Ecto neural progenitor cell (in vitro differentiated cells): ENCODE data around the gene PTK6.
"Not testable (repeated sequence)": the region's sequence is repeated elsewhere in the genome, so short reads cannot be mapped to it uniquely, and the experiment has no call there.

Experiments used
- DNase-seq: peaks from one replicate; pipeline ENCODE4 v3.0.0-alpha.2; 2018; ENCODE audit warnings: low spot score

PTK6 gene

DNA sequence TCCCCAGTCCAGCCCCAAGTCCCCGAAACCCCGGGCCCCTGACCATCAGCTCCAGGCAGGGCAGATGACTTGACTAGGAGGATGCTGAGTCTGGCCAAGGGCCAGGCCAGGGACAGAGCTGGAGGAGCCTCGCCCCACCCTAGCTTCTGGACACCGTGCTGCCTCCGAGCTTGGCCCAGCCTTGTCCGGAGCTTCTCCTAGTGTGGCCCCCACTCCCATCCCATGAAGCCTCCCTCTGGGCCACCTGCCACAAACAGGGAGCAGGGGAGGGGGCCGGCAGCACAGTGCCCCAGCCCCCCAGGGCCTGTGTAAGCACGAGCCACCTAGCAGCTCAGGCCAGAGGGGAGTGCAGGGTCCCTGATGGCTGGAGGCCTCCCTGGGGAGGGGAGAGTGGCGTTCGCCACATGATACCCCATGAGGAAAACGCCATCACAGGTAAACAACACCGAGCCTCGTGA, 43.6 kb downstream of the PTK6 start:
- DNase-seq: no peak

DNA sequence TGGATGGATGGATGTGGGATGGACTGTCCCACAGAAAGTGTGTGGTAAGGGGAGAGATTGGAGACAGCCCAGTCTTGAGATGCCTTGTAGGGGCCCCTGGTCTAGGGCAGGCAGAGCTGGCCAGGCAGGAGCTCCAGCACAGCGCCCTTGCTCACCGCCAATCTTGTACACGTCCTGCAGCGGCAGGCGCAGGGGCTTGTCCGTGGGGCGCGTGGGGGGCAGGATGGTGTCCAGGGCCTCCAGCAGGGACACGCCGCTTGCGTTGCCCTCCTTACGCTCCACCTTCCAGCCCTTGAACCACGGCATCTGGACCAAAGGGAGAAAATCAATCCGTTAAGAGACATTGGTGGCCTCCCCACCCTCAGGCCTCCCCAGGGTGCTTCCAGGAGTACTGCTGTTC, 44.2 kb downstream of the PTK6 start:
- no peak for DNase-seq

DNA sequence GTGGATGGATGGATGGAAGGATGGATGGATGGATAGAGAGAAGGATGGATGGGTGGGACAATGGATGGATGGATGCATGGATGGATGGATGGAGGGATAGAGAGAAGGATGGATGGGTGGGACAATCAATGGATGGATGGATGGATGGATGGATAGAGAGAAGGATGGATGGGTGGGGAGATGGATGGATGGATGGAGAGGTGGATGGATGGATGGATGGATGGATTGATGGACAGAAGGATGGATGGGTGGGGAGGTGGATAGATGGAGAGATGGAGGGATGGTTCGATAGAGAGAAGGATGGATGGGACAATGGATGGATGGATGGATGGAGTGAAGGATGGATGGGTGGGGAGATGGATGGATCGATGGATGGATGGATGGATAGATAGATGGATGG, 44.7 kb downstream of the PTK6 start:
- DNase-seq: no peak

DNA sequence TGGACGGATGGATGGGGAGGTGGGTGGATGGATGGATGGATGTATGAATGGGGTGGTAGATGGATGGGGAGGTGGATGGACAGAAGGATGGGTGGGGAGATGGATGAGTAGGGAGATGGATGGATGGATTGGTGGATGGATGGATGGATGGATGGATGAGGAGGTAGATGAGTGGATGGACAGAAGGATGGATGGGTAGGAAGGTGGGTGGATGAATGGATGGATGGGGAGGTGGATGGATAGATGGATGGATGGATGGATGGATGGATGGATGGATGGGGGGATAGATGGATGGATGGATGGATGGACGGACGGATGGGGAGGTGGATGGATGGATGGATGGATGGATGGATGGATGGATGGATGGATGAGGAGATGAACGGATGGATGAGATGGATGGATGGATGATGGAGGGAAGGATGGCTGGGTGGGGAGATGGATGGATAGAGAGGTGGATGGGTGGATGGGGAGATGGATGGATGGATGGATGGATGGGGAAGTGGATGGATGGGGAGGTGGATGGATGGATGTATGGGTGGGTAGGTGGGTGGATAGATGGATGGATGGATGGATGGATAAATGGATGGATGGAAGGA, 45.4 kb downstream of the PTK6 start:
- no peak for DNase-seq

DNA sequence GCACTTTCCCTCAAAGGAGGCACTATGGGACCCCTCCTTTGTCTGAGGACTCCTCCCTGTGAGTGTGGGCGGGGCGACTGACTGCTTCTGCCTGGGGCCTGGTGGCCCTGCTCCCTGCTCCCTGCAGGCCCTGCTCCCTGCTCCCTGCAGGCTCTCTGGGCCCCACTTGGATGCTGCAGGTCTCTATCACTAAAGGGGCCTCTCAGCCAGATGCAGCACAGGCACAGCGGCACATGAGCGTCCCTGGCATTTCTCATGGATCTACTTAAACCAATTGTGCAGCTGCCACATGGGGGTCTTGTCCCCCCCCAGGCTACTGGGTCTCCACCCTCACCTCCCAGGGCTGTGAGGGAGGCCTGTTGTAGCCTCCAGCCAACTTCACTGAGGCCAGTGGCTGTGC, 46.1 kb downstream of the PTK6 start:
- DNase-seq: no peak

DNA sequence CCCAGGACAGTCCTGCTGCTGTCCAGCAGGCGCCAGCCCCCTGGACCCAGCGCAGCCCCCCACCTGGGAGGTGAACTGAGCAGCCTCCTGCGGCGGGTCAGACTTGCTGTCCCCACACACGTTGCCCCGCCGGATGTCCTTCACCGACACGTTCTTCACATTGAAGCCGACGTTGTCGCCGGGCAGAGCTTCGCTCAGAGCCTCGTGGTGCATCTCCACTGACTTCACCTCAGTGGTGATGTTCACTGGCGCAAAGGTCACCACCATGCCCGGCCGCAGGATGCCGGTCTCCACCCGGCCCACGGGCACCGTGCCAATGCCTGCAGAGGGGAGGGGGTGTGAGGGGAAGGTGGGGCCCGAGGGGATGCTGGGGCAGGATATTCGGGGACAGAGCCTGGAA, 46.8 kb downstream of the PTK6 start:
- DNase-seq: no peak

DNA sequence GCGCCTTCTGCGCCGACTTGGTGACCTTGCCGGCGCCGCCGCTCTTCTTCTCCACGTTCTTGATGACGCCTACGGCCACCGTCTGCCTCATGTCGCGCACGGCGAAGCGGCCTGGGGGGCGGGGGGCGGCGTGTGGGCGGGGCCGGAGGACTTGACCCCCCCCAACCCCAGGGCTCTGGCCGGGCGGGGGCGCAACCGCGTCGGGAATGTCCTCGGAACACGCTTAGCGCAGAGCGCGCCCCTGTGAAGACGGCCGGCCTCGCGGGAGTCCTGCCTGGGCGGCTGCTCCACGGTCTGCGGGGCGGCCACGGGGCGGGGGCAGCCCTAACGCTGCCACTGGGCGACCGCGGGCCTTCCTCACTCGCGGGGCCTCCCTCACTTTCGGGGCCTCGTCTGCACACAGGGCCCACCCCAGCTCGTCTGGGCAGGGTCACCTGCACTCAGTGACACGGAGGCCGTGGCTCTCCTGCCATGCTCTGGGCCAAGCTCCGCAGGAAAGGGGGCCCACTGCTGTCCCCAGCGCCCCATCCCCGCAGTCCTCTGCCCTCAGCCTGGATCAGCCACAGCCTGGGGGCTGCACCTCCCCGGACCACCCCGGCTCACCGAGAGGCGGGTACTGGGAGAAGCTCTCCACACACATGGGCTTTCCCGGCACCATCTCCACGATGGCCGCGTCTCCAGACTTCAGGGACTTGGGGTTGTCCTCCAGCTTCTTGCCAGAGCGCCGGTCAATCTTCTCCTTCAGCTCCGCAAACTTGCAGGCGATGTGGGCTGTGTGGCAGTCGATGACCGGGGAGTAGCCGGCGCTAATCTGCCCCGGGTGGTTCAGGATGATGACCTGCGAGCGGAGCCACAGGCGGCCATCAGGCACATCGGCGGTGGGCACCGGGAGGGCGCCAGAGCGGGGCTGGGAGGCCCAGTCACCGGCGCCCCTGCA, 48.6 kb downstream of the PTK6 start:
- peak; percentile 70 for DNase-seq

DNA sequence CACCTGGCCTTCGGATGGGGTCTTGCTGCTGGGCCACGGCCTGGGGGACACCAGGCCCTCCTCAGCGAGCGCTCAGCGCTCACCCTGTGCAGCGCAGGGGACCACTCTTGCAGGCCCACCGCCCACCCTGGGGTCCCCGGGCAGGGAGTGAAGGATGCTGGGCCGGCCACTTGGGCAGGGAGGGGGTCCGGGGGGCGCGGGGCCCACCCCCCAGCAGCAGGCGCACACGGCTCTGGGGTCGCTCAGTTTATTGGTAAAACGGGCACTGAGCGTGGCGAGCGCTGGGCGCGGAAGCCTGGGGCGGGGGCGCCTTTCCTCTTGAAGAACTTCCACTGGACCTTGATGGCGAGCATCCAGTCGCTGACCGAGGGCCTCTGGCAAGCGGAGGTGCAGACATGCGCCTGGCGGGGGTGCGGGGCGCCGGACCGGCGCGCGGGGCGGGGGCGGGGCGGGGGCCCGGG, 49.4 kb downstream of the PTK6 start:
- DNase-seq: peak; percentile 56

DNA sequence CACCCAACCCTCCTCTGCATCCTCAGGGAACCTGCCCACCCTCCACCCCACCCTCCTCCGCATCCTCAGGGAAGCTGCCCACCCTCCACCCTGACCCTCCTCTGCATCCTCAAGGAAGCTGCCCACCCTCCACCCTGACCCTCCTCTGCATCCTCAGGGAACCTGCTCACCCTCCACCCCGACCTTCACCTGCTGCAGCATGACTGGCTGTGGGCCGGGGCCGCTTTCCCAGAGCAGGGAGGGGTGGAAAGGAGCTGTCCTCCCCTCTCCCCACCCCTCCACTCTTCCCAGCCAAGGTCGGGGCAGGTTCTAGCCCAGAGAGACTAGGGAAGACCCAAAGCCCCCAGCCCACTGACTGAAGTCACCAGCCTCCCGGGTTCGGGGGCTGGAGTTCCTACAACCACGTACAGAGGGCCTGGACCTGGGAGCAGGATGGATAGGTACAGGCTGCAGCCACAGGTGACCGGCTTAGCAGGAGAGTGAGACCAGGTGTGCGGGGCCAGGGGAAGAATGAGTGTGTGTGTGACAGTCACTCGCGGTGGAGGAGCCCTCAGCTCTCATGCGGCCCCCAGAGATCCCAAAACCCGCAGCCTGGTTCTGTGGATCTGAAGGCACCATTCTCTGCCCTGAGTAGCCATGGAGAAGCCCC, 49.9 kb downstream of the PTK6 start:
- no peak for DNase-seq

DNA sequence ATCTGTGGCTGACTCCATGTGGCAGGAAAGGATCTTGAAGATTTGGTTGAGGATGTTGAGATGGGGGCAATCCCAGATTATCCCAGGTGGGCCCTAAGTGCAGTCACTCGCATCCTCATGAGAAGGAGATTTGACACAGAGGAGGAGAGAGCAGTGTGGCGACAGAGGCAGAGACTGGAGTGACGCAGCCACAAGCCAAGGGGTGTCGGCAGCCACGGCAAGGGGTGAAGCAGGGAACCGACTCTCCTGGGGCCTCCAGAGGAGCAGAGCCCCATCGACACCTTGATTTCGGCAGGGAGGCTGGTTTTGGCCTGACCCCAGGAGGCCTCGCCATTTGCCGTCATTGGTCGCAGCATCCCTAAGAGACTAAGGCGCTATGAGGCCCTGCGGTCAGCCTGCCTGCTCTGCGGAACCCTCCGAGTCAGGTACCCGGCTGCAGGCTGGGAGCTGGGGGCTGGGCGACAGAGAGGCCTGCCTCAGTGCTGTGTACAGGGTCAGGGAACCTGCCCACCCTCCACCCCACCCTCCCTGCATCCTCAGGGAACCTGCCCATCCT, 50.8 kb downstream of the PTK6 start:
- DNase-seq: peak; percentile 46

DNA sequence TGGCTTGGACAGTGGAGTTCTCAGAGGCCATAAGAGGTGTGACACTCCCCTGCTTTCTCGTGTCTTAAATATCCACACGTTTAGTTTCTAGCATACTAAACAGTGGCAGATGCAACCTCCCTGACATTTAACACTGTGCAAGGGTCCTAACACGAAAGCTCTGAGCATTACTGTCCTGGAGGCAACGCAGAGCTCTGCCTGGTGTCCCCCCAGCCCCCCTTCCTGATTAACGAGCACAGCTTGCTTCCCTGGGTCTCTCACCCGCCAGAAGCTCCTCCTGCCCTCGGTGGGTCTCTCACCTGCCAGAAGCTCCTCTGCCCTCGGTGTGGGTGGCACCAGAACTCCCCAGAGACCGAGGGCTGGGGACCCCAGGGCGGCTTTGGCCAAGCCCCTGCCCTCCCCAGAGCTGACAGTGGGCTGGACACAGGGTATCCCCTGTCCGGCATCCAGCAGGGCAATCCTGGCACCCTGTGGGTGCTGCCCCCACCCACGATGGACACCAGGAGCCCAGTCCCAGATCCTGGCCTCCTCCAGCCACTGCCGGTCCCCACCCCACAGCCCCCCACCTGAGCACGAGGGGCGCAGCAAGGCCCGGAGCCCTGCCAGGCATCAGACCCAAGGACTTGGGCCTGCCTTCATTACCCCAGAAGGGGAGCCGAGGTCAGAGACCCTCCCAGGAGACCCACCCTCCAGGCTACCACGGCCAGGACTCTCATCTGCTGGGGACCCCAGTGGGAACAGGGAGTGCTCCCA, 52.3 kb downstream of the PTK6 start:
- no peak for DNase-seq

DNA sequence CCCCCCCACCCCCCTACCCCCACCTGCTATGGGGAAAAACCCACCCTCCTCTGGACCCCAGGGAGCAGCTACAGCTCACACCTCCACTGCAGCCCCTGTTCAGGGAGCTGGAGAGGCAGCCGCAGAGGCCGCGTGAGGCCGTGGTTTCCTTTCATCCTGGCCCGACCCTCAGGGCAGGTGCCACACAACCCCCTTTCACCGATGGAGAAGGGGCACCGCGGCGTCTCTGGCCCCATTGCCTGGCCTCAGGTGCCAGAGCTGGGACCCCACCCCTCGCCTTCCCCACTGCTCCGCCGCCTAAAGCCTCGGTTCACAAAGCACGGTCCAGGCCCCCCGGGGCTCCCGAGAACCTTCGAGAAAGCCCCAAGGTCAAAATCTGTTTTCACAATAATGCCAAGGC, 52.9 kb downstream of the PTK6 start:
- no peak for DNase-seq

DNA sequence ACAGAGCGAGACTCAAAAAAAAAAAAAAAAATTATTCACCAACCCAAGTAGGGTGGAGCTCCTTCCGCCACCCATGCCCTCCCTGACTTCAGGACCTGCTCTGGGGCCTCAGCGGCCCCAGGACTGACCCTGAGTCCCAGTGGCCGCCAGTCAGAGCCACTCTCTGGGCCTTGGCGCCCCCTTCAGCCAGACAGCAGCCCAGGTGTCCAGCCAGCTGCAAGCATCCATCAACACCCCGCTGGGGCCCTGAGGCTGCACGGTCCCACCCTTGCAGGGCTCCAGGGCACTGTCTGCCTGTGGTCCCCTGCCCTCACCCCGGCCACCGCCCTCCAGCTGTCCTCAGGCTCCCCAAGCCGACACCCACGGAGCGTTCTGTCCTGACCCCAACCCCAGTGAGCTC, 53.3 kb downstream of the PTK6 start:
- DNase-seq: no peak

DNA sequence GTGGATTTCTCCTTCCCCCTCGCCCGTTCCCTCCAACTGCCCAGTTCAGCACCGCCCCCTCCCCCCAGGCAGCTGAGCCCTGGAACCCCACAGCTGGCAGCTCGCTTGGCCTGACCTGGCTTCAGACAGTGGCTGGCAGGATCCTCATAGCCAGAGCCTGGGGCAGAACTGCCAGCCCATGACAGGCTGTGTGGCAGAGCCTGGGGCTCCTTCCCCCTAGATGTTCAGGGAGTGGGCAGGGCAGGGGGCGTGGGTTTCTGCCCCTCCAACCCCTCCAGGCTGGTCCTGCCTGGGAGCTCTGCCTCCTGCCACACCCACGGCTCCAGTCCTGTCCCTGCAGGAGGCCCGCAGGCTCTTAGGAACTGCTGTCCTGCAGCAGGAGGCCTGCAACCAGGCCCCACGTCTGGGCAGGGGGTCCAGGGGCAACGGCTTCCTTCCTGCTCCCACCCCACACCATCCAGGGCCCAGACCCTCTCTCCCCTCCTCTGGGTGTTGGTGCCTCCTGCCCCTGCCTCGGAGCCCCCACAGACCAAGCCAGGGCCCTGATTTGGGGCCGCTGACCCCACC, 55.1 kb downstream of the PTK6 start:
- no peak for DNase-seq

DNA sequence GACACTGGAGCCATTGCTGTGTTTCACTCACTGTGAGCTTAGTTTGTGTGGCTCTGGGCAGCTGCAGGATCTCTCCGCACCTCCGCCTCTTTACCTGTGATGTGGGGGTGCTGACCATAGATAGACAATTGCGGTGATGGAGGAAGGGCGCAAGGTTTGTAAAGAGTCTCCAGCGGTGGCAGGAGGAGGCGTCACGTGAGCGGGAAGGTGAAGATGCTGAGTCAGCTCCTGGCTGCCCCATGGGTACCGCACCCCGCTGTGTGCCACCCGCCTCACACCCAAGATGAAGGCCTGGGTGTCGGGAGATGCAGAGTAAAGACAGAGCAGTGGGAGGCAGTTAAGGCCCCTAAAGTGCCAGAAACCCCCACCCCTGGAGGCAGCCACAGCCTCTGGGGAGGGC, 55.7 kb downstream of the PTK6 start:
- no peak for DNase-seq

DNA sequence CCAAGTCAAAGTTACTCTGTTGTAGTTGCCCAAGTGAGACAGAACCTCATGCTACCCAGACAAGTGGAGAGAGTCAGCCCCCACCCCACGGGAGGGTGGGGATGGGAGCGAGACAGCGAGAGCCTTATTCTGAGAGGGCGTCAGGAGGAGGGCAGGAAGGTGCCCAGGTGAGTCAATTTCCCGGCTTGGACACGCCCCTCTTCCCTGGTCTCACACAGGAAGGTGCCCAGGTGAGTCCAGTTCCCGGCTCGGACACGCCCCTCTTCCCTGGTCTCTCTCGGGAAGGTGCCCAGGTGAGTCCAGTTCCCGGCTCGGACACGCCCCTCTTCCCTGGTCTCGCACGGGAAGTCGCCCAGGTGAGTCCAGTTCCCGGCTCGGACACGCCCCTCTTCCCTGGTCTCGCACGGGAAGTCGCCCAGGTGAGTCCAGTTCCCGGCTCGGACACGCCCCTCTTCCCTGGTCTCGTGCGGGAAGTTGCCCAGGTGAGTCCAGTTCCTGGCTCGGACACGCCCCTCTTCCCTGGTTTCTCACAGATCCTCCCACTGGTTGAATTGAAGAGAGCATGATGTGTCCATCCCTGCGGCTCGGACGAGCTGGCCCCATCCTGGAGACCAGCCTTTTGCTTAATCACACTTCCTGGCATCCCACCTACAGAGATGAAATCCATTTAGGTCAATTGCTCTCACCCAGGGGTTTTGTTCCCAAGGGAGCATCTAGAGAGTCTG, 57.3 kb downstream of the PTK6 start:
- not testable (repeated sequence) for DNase-seq

DNA sequence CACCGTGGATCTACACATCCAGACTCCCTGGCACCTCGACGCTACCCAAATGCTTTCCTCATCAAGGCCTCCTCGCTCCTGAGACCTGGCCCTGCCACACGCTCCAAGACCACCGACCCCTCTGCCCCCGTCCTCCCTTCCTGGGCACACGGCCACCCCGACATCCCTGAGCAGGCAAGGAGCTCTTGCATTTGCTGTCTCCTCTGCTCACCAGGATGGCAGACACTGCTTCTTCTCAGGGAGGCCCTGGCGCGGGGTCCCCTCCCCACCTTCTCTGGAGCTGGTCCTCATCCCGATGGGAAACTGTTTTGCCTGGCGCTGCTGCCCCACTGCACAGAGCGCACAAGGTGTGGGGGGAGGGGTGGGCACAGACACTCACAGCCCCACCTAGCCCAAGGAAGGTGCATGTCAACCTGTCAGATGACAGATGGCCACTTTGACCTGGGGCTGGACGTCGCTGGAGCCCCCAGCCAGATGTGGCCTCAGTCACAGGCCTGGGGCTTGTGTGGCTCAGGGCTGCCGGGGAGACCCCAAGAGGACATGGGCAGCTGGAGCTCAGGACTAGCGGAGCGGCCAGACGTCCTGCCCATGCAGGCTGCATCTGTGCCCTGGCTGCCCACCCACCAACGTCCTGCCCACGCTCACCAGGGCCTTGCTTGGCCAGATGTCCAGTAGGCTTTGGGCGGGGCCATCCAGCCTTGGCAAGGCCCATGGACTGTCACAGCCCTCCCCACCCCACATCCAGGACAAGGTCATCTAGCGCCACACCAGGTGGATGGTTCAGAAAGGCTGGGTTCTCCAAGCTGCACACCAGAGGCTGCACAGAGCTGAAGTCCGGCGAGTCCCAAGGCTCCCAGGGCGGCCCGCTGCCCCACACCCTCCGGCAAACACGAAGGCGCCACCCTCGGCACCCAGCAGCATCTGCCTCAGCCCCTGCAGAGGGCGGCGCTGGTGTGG, 58.6 kb downstream of the PTK6 start:
- no peak for DNase-seq
